Colon (tissue), 2 donors: ENCODE data around the gene FBXO24.

Experiments
- FAIRE-seq: peaks from 2 replicates; lab custom pipeline; 2012; peaks lifted over from hg19 to GRCh38; lab: Jason Lieb, UNC
- donor health status: control.
- donor health status: control.

Gene FBXO24

GRCh38 chr7:100623951-100624824, 38.1 kb downstream of the FBXO24 start:
- no peak for FAIRE-seq

GRCh38 chr7:100626055-100626454, 39.9 kb downstream of the FBXO24 start:
- no peak for FAIRE-seq

GRCh38 chr7:100626530-100627237, 40.6 kb downstream of the FBXO24 start:
- FAIRE-seq = no peak

GRCh38 chr7:100627238-100627549, 41.1 kb downstream of the FBXO24 start:
- no peak for FAIRE-seq

GRCh38 chr7:100629117-100629716, 43.1 kb downstream of the FBXO24 start:
- no peak for FAIRE-seq

GRCh38 chr7:100630066-100630465, 43.9 kb downstream of the FBXO24 start:
- no peak for FAIRE-seq

GRCh38 chr7:100632951-100633717, 47.0 kb downstream of the FBXO24 start:
- FAIRE-seq = no peak

- no peak for FAIRE-seq
Observed at GRCh38 chr7:100639995-100640516, 53.9 kb downstream of the FBXO24 start.

GRCh38 chr7:100640517-100641440, 54.7 kb downstream of the FBXO24 start:
- FAIRE-seq = no peak

- no peak for FAIRE-seq
Observed at GRCh38 chr7:100641463-100641859, 55.3 kb downstream of the FBXO24 start, which contains the start of gene TFR2. TFR2 (minus strand) TSS chr7:100641552; CDS start chr7:100641509, 43 bp downstream.

GRCh38 chr7:100641860-100642533, 55.9 kb downstream of the FBXO24 start:
- FAIRE-seq = no peak

- FAIRE-seq = no peak
Observed at GRCh38 chr7:100642534-100642907, 56.4 kb downstream of the FBXO24 start.

- FAIRE-seq = no peak
Observed at GRCh38 chr7:100649826-100650565, 63.9 kb downstream of the FBXO24 start.
